ENCODE measurements around the gene CARMIL1. TPM values are rescaled to one million over a fixed set of nuclear protein-coding genes. Genes with fewer than 3 reads are reported as not detected.

CARMIL1 gene
- total and polyA plus RNA-seq, 8 donors: 5.9 to 9.4 (median 7.8) TPM

DNA sequence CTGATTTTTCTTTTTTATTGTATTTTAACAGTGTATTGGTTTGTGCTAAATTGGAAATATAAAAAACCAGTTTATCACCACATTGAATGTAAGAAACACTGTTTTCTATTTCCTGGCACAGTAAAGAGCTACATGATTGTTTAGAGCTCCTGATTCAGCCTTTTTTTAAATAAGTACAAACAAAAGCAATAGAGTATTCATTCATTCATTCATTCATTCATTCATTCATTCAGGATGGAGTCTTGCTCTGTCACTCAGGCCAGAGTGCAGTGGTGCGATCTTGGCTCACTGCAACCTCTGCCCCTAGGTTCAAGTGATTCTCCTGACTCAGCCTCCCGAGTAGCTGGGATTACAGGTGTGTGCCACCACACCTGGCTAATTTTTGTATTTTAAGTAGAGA, 276.0 kb downstream of the CARMIL1 start:
- no peaks in the 10 kb centered on the region for H3K9me3 ChIP-seq
- no peak for ATAC-seq
- TF ChIP-seq, protein P1, sequence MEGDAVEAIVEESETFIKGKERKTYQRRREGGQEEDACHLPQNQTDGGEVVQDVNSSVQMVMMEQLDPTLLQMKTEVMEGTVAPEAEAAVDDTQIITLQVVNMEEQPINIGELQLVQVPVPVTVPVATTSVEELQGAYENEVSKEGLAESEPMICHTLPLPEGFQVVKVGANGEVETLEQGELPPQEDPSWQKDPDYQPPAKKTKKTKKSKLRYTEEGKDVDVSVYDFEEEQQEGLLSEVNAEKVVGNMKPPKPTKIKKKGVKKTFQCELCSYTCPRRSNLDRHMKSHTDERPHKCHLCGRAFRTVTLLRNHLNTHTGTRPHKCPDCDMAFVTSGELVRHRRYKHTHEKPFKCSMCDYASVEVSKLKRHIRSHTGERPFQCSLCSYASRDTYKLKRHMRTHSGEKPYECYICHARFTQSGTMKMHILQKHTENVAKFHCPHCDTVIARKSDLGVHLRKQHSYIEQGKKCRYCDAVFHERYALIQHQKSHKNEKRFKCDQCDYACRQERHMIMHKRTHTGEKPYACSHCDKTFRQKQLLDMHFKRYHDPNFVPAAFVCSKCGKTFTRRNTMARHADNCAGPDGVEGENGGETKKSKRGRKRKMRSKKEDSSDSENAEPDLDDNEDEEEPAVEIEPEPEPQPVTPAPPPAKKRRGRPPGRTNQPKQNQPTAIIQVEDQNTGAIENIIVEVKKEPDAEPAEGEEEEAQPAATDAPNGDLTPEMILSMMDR (IDR thresholded peaks at IDR 0.05): no peak
- no peak for DNase-seq
- H3K27me3 ChIP-seq: no peaks in the 10 kb centered on the region
- no peak overlapping the region for H3K27ac ChIP-seq
- H3K36me3 ChIP-seq: no peaks in the 10 kb centered on the region
- intact Hi-C loops (cut with DNase I): no loop called here
- FAIRE-seq: no peak
- H3K4me3 ChIP-seq: no peak overlapping the region
- WGBS, 2 donors: 93 to 95% methylated on average over 2 of the region's 2 CpGs
- no peaks in the 10 kb centered on the region for H3K4me1 ChIP-seq

DNA sequence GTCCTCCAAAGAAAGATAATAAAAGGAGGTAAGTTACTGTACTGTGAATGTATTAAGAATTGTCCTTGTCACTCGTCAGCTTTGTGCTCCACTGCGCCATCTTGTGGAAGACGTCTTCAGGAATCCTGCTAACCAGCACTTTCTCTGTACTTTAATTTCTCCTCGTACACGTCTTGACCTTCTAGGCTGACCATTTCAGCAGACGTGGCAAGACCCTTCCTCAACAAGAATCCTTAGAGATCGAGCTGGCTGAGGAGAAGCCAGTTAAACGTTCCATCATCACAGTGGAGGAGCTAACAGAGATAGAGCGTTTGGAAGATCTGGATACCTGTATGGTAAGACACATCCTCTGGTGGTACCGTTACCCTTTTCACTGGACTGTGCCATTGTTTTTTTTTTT, 277.3 kb downstream of the CARMIL1 start:
- intact Hi-C loops (cut with DNase I): no loop called here
- H3K27me3 ChIP-seq: no peaks in the 10 kb centered on the region
- 21 to 24% methylated on average over 10 of the region's 10 CpGs for WGBS, 2 donors
- DNase-seq (peak; percentile 53 to 90 (median 77)), ATAC-seq (peak in 3 of 4 donors; percentile 80 to 92 (median 86)), FAIRE-seq (peak; percentile 81)
- no peaks in the 10 kb centered on the region for H3K36me3 ChIP-seq
- no peaks in the 10 kb centered on the region for H3K4me1 ChIP-seq
- no peak overlapping the region for H3K27ac ChIP-seq
- no peaks in the 10 kb centered on the region for H3K9me3 ChIP-seq
- no peak overlapping the region for H3K4me3 ChIP-seq
- TF ChIP-seq, protein P1 (IDR thresholded peaks at IDR 0.05): peak; percentile 39 to 71 (median 58)

DNA sequence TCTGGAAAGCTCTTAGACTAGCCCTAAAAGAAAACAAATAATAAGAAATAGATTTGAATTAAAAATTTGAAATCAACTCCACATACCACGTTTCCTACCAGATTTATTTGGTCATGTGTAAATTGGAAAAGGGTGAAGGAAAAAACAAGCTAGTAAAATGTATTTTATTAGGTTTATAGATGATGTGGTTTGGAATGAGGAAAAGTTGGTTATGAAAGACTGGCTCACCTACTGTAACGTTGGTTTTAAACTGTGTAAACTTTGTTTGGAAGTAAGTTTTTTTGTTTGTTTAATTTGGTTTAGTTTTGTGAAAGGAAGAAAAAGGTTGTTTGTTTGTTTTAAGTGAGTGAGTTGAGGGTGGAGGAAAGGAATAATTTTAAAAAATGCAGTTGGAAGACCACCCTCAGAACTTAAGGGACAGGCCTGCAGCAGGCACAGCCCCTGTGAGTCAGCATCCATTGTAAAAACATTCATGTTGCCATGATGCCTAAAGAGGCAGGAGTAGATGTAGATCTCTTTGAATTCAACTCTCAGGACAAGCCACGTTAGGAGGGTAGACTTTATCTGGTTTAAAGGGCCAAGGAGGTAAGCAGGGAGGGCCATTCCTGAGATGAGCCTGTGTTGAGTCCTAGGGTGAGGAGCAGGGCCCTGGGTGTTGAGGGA, 279.1 kb downstream of the CARMIL1 start:
- H3K4me3 ChIP-seq: no peak overlapping the region
- intact Hi-C loops (cut with DNase I): no loop called here
- ATAC-seq (no peak), DNase-seq (no peak), FAIRE-seq (no peak)
- 66 to 69% methylated on average over 3 of the region's 3 CpGs for WGBS, 2 donors
- TF ChIP-seq, protein P1 (IDR thresholded peaks at IDR 0.05): no peak
- H3K27me3 ChIP-seq: no peaks in the 10 kb centered on the region
- no peaks in the 10 kb centered on the region for H3K9me3 ChIP-seq
- no peaks in the 10 kb centered on the region for H3K36me3 ChIP-seq
- no peaks in the 10 kb centered on the region for H3K4me1 ChIP-seq
- H3K27ac ChIP-seq: no peak overlapping the region

DNA sequence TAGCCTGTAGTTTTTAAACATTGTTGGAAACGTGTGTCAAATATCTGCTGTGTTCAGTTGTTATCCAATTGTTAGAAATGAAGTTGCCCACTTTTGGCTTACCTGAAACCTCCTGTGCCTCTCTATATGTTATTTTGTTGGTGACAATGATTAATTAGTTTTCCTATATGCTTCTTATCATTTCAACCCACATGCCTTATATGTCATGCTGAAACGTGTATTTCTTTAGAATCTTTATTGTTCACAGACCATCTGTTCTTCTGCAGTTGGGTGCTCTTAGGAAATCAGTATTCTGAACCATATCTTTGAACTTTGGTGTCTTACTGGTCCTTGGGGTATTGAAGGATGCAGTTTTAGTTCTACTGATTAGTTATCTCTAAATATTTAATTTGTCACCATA, 281.7 kb downstream of the CARMIL1 start:
- Histone ChIP-seq H3K36me3 (no peaks in the 10 kb centered on the region), H3K4me1 (no peaks in the 10 kb centered on the region), H3K9me3 (no peaks in the 10 kb centered on the region), H3K27ac (no peak overlapping the region), H3K27me3 (no peaks in the 10 kb centered on the region), H3K4me3 (no peak overlapping the region)
- intact Hi-C loops (cut with DNase I): no loop called here
- TF ChIP-seq, protein P1 (IDR thresholded peaks at IDR 0.05): no peak
- ATAC-seq (no peak), DNase-seq (no peak), FAIRE-seq (no peak)
- 61 to 65% methylated on average over 2 of the region's 2 CpGs for WGBS, 2 donors

DNA sequence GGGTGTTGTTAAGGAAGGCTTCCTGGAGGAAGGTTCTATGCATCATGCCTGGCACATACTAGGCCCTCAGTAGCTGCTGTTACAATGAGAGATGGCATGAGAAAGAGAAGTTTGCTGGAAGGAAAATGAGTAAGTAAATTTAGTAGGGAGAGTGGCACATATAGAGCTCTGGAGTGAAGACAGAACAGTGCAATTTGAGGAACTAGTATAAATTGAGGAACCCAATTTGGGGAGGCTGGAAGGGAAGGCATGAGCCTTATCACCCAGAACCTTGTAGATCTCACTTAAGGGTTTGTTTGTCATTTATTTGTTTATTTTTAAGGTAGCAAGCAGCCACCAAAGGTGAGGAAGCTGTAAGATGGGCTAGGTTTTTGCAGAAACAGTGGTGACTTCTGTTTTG, 285.8 kb downstream of the CARMIL1 start:
- Histone ChIP-seq H3K27me3 (no peaks in the 10 kb centered on the region), H3K27ac (no peak overlapping the region), H3K4me3 (no peak overlapping the region), H3K36me3 (no peaks in the 10 kb centered on the region), H3K9me3 (no peaks in the 10 kb centered on the region), H3K4me1 (no peaks in the 10 kb centered on the region)
- FAIRE-seq (no peak), ATAC-seq (no peak), DNase-seq (no peak)
- intact Hi-C loops (cut with DNase I): no loop called here
- TF ChIP-seq, protein P1 (IDR thresholded peaks at IDR 0.05): no peak

Measured in pancreas (tissue), 10 donors.